WTC11 (cell line): ENCODE data around the gene LBX2.

Experiments
- CTCF ChIP-seq: fragments of 200-600 bp; IDR thresholded peaks from 2 replicates; pipeline ENCODE4 v1.8.0; 2022; ENCODE audit warnings: antibody characterized with exemption
- MAX ChIP-seq: sonication (generic); formaldehyde crosslinking; IDR thresholded peaks from 2 replicates; pipeline ENCODE4 v1.8.0; 2022; ENCODE audit warnings: mild to moderate bottlenecking, missing genetic modification reagents
- STAT6 ChIP-seq: sonication (generic); formaldehyde crosslinking; conservative IDR thresholded peaks from 2 replicates; pipeline ENCODE4 v1.8.1; 2023; ENCODE audit warnings: mild to moderate bottlenecking, low read depth, missing genetic modification reagents, moderate library complexity
- USF1 ChIP-seq: sonication (generic); formaldehyde crosslinking; IDR thresholded peaks from 2 replicates; pipeline ENCODE4 v1.8.0; 2022; ENCODE audit warnings: mild to moderate bottlenecking, missing genetic modification reagents
- USF2 ChIP-seq: sonication (generic); formaldehyde crosslinking; IDR thresholded peaks from 2 replicates; pipeline ENCODE4 v1.8.1; 2023; ENCODE audit warnings: mild to moderate bottlenecking, missing genetic modification reagents, moderate library complexity
- ZNF416 ChIP-seq: fragments of 250-450 bp; sonication (Bioruptor Pico); IDR thresholded peaks from 2 replicates; pipeline ENCODE4 v1.9.0; 2021; ENCODE audit warnings: mild to moderate bottlenecking, inconsistent platforms

- TF ChIP-seq ZNF416 (no peak), MAX (no peak), CTCF (no peak), USF1 (CRISPR knock-in tag) (no peak), STAT6 (CRISPR knock-in tag) (no peak), USF2 (no peak)
Observed at GRCh38 chr2:74472945-74473258, 26.5 kb downstream of the LBX2 start.
